ENCODE results near the gene ARRB2. TPM values are rescaled to one million over a fixed set of nuclear protein-coding genes. Genes with fewer than 3 reads are reported as not detected.
"Not testable (repeated sequence)": the region's sequence is repeated elsewhere in the genome, so short reads cannot be mapped to it uniquely, and the experiment has no call there.

ARRB2 gene
- total and polyA plus RNA-seq, 11 donors, result 10.9 to 87.6 (median 23.0) TPM

DNA sequence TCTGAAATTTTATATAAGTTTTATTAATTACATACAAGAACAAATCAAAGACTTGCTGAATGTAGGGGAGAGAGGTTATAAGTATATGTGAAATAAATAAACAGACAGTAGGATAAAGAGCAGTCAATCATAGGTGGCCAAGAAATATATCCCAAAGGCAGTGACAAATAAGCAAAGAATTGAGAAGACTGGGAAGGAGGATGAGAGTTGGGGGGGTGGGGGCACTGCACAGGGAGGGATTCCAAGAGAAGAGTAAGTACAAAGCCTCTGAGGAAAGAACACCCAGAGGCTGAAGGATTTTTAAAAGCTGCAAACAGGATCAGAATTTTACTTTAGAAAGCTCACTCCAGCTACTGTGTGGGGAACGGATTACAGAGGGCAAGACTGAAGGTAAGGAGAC is 9.3 kb upstream of the ARRB2 start:
- H3K4me1 ChIP-seq, result peaks cover 0 to 24% (median 12%) of the 10 kb centered on the region in 12 donors
- DNase-seq (no peak), ATAC-seq (no peak)
- peaks cover 0 to 18% (median 4%) of the 10 kb centered on the region in 9 donors for H3K36me3 ChIP-seq
- intact Hi-C loops (cut with DNase I), result no loop called here
- no peak for TF ChIP-seq POLR2A (IDR thresholded peaks at IDR 0.05)
- TF ChIP-seq, protein P1, sequence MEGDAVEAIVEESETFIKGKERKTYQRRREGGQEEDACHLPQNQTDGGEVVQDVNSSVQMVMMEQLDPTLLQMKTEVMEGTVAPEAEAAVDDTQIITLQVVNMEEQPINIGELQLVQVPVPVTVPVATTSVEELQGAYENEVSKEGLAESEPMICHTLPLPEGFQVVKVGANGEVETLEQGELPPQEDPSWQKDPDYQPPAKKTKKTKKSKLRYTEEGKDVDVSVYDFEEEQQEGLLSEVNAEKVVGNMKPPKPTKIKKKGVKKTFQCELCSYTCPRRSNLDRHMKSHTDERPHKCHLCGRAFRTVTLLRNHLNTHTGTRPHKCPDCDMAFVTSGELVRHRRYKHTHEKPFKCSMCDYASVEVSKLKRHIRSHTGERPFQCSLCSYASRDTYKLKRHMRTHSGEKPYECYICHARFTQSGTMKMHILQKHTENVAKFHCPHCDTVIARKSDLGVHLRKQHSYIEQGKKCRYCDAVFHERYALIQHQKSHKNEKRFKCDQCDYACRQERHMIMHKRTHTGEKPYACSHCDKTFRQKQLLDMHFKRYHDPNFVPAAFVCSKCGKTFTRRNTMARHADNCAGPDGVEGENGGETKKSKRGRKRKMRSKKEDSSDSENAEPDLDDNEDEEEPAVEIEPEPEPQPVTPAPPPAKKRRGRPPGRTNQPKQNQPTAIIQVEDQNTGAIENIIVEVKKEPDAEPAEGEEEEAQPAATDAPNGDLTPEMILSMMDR (IDR thresholded peaks at IDR 0.05), result no peak
- no peaks in the 10 kb centered on the region for H3K9me3 ChIP-seq
- H3K27ac ChIP-seq, result no peak overlapping the region
- H3K27me3 ChIP-seq, result no peaks in the 10 kb centered on the region
- H3K4me3 ChIP-seq, result no peak overlapping the region
- WGBS, 4 donors, result 83 to 88% (median 87%) methylated on average over 1 of the region's 1 CpG

DNA sequence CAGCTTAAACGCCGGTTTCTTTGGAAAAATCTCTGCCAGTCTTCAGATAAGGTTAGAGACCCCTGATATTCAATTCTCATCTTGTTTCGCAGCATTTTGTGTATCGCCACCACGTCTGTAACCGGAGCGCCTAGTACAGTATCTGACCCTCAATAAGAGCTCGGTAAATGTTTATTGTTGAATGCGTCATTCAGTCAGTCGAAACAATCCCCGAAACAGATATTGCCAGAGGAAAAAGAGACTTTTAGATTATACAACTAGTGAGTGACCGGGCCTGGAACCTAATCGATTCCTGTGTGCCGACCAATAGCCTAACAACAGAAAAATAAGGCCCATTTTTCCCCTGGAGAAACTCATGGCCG is 7.1 kb upstream of the ARRB2 start:
- H3K27me3 ChIP-seq, result no peaks in the 10 kb centered on the region
- intact Hi-C loops (cut with DNase I), result no loop called here
- DNase-seq (no peak), ATAC-seq (no peak)
- peaks cover 0 to under 1% (median 0%) of the 10 kb centered on the region in 9 donors for H3K36me3 ChIP-seq
- 8 to 11% (median 9%) methylated on average over 15 of the region's 15 CpGs for WGBS, 4 donors
- peaks cover 0 to 24% (median 12%) of the 10 kb centered on the region in 12 donors for H3K4me1 ChIP-seq
- TF ChIP-seq POLR2A (IDR thresholded peaks at IDR 0.05), result no peak
- TF ChIP-seq, protein P1 (IDR thresholded peaks at IDR 0.05), result no peak
- peak overlapping the region; percentile 71 to 99 (median 82) for H3K4me3 ChIP-seq
- peak overlapping the region in 9 of 12 donors; percentile 24 to 85 (median 75) for H3K27ac ChIP-seq
- no peaks in the 10 kb centered on the region for H3K9me3 ChIP-seq

DNA sequence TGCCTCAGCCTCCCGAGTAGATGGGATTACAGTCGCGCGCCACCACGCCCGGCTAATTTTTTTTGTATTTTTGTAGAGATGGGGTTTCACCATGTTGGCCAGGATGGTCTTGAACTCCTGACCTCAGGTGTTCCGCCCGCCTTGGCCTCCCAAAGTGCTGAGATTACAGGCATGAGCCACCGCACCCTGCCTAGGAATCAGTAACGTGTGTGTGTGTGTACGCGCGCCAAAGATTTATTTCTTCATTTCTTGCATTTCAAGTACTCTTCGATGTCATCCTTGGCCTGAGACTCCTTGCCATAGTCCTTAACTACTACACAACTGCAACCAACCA is 5.9 kb upstream of the ARRB2 start:
- WGBS, 4 donors, result 46 to 62% (median 50%) methylated on average over 14 of the region's 14 CpGs
- H3K27me3 ChIP-seq; intact Hi-C loops (cut with DNase I); H3K9me3 ChIP-seq; ATAC-seq; H3K36me3 ChIP-seq; DNase-seq: not testable (repeated sequence)
- H3K4me1 ChIP-seq, result peaks cover 0 to 24% (median 12%) of the 10 kb centered on the region in 12 donors
- peak overlapping the region; percentile 71 to 99 (median 82) for H3K4me3 ChIP-seq
- H3K27ac ChIP-seq, result peak overlapping the region in 11 of 12 donors; percentile 24 to 85 (median 71)

DNA sequence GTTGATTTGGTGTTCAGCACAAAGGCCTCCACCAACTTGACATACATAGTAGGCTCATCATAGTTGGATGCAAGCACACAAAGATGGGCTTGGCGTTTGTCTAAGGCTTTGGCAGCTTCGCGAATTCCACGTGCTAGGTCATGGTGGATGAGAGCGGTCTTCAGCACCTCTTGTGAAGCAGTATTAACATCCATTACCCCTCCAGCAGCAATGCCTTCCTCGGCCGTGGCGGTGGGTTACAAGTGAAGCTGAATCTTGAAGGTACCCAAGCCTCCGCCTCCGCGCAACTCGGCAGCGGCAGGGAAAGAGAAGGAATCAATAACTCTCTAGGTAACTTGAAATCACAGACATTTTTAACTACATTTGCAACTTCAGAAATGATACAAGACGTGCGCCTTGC is 5.4 kb upstream of the ARRB2 start:
- no peak overlapping the region for H3K27ac ChIP-seq
- no peak for TF ChIP-seq POLR2A (IDR thresholded peaks at IDR 0.05)
- TF ChIP-seq, protein P1 (IDR thresholded peaks at IDR 0.05), result no peak
- H3K4me1 ChIP-seq, result peaks cover 0 to 24% (median 12%) of the 10 kb centered on the region in 12 donors
- no peak for ATAC-seq
- no peaks in the 10 kb centered on the region for H3K36me3 ChIP-seq
- 95 to 96% (median 96%) methylated on average over 15 of the region's 15 CpGs for WGBS, 4 donors
- DNase-seq, result no peak
- no peaks in the 10 kb centered on the region for H3K9me3 ChIP-seq
- H3K27me3 ChIP-seq, result no peaks in the 10 kb centered on the region
- H3K4me3 ChIP-seq, result no peak overlapping the region
- intact Hi-C loops (cut with DNase I), result loop anchor here in 2 of 10 donors (5.0 kb wide), 2 partner anchors 182 to 187 kb away; no protein-coding TSS in a partner anchor

DNA sequence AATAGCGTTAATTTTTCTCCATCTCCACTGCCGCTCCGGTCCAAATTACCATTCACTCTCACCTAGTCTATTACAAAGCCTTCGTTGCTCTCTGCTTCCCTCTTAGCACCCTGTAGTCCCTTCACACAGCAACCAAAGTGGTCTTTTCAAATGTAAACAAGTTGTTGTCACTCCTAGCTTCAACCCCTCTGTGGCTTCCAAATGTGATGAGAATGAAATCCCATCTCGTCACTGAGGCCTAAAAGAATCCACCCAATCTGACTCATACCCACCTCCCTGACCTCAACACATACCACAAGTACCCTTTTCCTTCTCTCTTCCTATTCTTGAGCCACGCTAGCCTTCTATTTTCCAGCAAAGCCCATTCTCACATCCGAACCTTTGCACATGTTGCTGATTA is 4.3 kb upstream of the ARRB2 start:
- intact Hi-C loops (cut with DNase I), result loop anchor here in 2 of 10 donors (5.0 kb wide), 2 partner anchors 181 to 186 kb away; no protein-coding TSS in a partner anchor
- ATAC-seq, result no peak
- 78 to 82% (median 79%) methylated on average over 7 of the region's 7 CpGs for WGBS, 4 donors
- Histone ChIP-seq H3K27me3 (no peaks in the 10 kb centered on the region), H3K27ac (no peak overlapping the region), H3K4me3 (no peak overlapping the region), H3K9me3 (no peaks in the 10 kb centered on the region), H3K4me1 (peaks cover 0 to 30% (median 14%) of the 10 kb centered on the region in 12 donors), H3K36me3 (no peaks in the 10 kb centered on the region)
- TF ChIP-seq, protein P1 (IDR thresholded peaks at IDR 0.05), result no peak
- no peak for TF ChIP-seq POLR2A (IDR thresholded peaks at IDR 0.05)
- no peak for DNase-seq
